GM19023 (cell line): ENCODE data around the gene TADA2B.

Source experiments
- ATAC-seq: cut with Tn5 transposase; IDR thresholded peaks from one replicate; pipeline ENCODE4 v1.9.1; 2021; ENCODE audit warnings: mild to moderate bottlenecking, moderate library complexity; ENCODE audit not compliant: unreplicated experiment

TADA2B gene

DNA sequence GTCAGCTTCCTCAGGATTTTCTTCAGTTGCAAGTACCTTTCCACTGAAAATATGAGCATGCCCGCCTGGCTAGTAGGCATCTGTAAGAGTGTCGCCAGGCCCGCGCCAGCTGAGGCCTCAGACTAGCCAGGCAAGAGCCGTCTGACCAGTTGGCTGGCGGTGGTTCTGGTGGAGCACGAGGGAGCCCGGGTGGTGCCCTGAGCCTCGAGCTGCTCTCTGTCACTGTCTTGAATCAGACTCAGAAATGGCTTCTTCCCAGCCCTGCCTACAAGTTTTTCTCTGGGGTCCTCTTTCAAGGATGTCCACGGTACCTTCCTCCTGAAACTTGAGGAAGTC lies 12.8 kb downstream of the TADA2B start:
- no peak for ATAC-seq

DNA sequence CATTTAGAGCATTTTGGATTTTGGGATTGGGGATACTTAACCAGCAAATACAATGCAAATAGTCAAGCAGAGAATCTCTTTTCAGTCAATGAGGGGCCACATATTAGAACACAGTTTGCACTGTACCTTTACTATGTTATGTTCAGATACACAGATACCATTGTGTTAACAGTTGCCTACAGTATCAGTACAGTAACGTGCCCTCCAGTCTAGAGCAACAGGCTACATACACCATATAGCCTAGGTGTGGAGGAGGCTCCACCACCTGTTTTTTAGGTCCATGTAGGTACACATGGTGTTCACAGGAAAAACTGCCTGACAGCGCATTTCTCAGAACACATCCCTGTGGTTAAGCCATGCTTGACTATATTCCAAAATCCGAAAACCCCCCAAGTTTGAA lies 15.6 kb downstream of the TADA2B start:
- no peak for ATAC-seq

DNA sequence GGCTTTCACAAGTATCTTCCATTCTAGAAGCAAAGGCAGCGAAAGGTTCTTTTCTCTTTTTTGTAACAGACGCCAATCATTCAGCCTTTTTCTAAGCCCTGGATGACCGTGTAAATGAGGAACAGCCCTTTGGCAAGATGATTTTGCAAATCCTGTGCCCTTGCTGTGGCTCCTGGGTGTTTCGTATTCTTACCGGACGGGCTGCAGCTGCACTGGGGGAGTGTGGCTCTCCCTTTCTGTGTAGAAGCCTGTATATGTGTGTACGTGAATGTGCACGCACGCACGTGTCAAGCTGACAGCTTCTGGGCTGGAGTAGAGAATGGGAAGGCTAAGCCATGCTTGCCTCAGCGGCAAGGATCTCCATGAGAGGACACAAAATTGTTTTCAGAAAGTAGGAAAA lies 16.5 kb downstream of the TADA2B start:
- no peak for ATAC-seq

DNA sequence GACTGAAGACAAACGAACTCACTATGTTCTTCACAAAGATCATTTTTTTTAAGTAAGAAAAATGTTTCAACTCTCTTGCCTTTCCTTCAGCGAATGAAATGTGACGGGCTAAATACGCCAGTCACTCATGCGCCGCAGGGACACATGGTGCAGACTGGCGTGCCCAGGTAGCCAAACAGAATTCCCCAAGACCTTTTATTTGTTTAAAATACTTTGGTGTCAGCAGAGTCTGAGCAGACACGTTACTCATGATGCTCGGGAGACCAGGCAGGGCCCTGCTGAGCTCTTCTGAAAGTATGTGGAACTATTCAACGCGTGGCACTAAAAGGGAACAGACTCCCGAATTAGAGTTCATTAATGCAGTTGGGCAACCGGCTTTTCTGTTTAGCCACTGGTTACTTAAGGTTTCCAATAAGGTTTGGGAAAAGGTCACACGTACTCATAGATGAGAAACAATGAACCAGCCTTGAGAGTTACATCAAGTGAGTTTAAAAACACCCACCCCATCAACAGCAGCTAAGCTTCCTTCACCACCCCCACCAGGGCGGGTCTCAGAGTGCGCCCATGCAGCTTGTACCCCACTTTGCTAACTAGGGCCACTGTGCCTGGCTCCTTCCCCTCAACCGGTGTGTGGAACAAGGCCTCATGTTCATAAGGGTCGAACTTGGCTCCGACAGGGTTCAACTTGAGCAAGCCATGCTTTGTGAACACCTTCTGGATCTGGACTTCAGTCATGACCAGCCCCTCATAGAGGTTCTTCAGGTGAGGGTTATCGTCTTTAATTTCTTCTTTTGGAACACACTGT lies 17.4 kb downstream of the TADA2B start:
- ATAC-seq, result no peak

DNA sequence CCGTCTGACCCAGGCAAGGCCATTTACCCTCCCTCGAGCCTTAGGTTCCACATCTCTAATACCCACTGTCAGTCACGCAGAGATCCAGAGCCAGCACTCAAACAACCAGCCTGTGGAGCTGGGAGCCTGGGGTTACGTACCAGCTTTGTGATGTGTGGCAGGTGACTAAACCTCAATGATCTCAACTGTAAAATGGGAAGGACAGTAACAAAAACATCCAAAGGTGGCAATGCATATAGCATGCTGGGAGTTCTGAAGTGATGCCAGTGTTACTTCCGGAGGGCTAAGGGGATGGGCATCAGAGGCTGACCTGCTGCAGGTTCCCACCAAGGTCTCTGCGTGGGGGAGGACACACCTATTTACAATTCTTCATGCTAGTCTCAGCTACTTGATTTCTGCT lies 18.6 kb downstream of the TADA2B start:
- no peak for ATAC-seq

DNA sequence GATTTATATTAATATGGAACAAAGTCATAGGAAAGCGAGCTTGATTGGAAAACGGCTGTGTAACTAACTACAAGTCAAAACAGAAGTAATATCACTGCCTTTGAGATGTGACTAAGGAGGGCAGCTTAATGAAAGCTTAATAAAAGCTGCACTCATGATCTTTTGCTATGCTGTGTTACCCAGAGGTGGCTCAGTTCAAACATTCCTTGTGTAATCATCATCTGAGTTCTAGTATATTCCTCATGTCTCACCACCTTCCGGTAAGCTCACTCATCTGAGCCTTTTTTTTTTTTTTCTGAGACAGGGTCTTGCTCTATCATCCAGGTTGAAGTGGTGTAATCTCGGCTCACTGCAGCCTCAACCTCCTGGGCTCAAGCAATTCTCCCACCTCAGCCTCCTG lies 19.6 kb downstream of the TADA2B start:
- ATAC-seq, result no peak

DNA sequence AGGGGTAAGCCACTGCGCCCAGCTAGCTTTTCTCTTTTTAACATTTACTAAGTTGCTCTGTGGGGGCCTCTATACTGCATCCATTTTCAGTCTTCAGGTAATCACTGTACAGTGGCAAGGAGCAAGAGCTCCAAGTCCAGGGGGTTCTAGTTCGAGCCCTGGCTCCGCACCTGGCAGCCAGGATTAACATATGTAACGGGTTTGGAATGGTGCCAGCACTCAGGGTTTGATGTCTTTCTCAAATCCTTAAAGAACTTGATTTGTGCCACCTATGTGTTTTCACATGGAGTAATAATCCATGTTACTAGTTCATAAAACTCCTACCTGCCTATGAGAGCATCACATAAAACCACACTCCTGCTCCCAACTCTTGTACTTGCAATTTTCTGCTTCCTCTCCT lies 20.2 kb downstream of the TADA2B start:
- no peak for ATAC-seq

DNA sequence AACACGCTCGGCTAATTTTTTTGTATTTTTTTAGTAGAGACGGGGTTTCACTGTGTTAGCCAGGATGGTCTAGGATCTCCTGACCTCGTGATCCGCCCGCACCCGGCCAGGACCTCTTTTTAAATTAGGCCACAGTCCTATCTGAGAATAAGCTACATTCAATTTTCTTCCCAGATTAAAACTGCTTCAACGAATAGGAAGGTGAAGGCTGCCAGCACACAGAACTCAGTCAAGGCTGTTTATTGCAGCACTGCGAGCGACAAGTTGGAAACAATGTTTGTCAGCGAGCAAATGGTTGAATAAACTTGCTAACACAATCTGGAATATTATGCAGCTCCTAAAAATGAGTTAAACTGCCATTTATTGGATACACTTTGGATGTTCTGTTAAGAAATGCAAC lies 22.8 kb downstream of the TADA2B start:
- ATAC-seq, result no peak

DNA sequence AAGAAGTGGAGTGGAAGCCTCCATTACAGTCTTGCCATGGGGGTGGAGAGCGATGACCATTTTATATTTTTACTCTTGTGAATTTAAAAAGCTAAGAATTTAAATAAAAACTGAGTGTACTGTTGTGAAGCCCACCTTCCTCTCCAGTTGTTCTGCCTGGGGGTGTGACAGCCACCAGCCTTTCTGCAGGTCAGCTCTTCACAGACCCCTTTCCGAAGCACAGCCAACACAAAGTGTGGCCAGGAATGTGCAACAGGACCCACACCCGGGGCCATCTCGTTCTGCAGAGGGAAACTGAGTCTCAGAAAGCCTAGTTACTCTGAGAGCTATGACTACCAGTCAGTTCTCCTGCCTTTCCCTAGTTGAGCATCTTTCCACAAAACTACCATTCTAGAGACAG lies 23.3 kb downstream of the TADA2B start:
- no peak for ATAC-seq

DNA sequence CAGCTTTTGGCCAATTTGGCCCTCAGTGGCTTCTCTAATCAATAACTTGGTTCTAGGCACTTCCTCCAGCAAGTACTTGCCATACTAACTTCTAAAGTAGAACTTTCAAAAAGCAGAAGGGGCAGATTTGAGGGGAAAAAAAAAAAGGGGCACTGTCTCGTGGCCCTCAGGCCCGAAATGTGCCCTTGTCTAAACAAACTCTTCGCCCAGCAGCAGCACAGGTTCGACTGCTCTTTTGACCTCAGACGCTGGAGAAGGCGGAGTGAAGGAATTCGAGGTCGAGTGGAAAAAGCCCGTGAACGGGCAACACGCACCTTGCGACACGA lies 23.9 kb downstream of the TADA2B start:
- no peak for ATAC-seq

DNA sequence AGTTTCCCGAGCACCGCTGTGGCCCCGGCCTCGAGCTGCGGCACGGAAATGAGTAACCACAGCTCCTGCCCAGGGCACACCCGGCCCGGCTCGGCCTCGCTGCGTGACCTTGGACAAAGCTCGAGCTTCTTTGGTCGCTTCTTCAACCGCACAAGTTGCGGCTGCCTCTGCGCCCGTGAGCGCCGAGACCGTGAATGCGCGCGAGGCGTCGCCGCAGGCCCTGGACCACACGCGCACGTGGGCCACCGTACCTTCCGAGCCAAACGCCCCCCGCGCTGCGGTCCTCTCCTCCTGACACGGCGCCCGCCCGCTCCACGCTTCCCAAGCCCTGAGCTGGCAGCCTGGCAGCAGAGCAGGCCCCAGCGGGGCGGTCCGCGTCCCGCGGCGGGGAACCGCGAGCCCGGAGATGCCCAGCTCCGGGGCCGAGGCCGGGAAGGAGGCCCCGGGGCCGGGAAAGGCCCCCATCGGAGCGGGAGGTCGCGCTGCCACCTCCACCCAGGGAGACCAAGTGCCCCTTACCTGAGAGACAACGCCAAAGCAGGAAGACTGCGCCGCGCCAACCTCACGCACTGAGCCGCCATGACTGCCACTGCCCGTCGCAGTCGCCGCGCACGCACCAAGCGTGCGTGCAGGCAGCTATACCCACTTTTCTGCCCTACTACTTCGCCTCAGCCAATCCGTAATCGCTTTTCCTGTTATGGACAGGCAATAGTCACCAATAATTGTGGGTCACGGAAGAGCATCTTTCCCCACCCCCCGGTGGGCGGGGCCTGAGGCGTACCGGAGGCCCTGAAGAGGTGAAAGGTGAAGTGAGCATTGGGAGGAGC lies 24.5 kb downstream of the TADA2B start, which contains the start of gene GRPEL1:
GRPEL1 (minus strand) TSS at position 613 of the 827 bp plus-strand sequence; CDS start at position 581, 32 bp downstream.
- ATAC-seq, result peak; percentile 86

DNA sequence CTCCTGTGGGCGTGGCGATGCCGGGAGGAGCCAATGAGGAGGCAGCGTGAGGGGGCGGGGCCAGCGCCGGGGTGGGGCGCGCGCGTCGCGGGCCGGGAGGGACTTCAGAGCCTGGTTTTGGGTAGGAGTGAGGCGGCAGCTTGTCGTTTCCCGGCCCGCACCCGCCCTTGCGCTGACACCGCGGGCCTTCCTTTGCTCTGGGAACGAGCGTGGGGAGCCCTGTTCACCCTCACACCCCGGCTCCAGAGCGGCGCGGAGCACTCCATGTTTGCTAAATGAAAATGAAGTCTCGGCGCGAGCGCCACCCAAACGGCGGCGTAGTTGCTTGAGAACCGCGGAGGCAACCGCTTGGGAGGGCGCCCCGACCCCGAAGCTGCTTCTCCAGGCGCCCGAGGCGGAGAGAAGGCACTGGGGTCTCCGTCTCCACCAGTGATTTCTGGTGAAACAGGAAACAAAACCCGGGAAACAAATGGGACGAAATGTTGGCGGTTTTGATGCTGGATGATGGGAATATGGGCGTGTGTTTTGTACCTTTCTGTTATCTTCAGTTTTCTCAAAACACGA lies 25.2 kb downstream of the TADA2B start:
- peak; percentile 25 for ATAC-seq

DNA sequence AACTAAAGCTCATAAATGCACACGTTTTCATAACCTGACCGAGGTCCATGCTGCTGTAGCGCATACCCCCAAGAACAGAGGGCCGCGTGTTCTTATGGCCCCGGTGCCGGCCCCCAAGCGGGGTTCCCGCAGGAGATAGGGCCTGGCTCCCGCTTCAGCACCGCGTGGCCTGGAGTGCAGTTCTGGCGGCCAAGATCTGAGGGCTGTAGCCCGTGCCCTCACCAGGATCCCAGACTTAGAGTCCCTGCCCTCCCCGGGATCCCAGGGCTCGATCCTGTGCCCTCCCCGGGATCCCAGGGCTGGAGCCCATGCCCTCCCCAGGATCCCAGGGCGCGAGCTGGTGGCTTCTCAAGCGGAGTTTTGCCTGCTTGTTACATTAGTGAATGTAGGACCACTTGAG lies 25.7 kb downstream of the TADA2B start:
- ATAC-seq, result no peak

DNA sequence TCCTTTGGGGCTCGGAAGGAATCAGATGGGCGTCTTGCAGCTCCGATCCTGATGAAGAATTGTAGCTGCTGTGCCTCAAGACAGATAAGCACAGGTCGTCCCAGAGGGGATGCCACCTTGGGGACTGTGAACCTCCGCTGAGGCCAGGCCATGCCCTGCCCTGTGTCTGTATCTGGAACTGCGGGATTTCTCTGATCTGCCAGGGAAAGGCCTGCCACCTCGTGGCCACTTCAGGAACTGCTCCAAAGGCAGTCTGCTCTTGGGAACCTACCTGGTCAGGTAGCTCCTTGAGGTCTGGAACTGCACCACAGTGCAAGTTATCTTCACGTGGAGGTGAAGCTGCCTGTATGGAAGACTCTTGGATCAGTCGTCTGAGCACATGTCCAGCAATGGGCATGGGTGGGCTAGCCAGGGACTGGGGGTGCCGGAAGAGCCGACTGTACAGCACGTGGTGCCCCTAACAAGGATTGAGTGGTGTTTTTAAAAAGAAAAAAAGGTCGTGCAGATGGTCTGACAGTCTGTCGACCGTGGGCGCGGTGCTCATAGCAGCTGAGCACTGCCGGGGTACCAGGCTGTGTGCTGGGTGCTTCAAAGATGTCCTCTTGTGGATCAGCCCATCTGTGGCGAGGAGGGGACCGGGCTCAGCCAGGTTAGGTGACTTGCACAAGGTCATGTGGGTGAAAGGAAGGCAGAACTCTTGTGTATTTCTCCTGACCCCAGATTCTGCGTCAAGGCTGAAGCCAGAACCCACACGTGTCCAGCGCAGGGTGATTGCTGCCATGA lies 27.7 kb downstream of the TADA2B start:
- ATAC-seq, result peak; percentile 20

DNA sequence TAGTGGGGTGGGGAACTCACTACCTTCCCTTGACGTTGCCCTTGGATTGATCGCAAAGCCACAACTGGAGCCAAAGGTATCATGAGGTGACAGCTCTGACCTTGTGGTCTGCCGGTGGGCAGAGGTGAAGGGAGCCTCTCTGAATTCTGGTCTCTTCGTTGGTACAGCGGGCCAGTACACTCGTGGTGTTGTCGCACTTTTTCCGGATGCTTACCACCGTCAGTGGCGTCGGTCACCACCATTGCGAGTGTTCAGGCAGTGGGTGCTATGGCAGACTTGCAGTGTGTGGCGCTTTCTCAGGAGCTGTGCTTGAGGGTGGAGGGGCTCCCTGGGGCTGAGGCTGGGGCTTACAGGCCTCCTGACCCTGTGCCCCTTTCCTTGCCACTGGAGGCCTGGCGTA lies 29.9 kb downstream of the TADA2B start:
- ATAC-seq, result no peak

DNA sequence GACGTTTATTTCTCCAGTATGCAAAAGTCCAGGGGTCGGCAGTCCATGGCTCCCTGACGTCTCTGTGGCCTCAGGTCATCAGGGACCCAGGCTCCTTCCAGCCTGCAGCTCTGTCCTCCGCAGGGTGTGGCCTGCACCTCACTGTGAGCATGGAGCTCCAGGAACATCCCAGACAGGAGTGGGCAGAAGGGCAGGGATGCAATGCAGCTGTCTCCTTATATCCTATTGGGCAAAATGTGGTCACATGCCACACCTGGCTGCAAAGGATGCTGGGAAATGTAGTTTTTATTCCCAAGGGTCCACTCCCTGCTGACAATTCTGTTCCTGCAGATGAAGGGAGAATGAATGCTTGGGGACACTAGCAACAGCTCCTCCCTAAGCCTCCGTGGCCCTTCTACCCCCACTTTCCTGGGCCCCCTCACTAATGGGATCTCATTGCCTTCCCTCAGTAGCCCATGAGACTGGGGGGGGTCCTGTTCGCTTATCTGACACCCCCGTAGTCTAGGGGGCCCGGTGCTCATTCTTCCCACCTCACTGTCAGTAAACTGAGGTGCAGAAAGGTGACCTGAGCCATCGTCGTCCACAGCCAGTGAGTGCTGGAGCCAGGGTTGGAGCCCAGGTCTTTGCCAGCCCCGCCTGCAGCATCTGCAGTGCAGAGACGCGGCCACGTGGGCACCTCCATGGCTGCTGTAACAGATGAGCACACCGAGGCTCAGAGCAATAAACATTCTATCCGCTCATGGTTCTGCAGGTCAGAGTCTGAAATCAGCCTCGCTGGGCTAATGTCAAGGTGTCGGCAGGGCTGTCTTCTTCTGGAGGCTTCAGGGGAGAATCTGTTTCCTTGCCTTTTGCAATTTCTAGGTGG lies 30.6 kb downstream of the TADA2B start:
- ATAC-seq, result no peak

DNA sequence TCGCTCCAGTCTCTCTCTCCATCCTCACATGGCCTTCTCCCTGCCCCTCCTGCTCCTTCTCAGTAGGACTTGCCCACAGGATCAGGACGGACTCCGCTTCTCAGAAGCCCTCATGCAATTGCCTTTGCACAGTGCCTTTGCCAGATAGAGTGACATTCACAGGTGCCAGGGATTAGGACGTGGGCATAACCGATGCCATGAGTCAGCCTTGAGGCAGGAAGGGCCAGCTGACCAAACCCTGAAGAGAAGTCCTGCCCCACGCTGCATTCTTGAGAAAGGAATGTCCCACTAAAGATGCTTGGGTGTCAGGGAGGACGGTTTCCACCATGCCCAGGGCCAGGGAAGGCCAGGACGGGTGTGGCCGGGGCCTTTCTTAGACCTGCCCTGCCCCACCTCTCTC lies 31.3 kb downstream of the TADA2B start:
- ATAC-seq, result no peak

DNA sequence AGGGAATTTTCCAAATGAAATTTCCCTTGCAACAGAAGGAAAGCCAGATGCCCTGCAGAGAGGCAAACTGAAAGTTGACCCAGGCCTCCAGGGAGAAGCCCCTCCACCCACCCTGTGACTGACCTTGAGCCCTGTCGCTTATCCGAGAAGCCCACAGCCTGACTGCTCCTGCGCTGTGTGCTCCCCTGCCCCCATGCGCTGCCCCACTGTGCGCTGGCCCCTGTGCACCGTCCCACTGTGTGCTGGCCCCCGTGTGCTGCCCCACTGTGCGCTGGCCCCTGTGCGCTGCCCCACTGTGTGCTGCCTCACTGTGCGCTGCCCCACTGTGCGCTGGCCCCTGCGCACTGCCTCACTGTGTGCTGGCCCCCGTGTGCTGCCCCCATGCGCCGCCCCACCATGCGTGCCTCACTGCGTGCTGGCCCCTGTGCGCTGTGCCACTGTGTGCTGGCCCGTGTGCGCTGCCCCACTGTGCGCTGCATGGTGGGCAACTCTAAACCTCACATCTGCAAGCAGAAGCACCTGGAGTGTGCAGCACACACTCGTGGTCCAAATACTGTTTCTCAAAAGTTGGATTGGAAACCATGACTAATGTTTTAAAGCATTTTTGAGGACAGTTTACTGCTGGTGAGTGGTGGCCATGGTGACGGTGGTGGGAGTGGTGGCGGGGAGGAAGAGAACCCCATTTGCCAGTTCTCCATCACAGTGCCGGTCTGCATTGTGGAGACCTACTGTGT lies 33.0 kb downstream of the TADA2B start:
- ATAC-seq, result no peak

DNA sequence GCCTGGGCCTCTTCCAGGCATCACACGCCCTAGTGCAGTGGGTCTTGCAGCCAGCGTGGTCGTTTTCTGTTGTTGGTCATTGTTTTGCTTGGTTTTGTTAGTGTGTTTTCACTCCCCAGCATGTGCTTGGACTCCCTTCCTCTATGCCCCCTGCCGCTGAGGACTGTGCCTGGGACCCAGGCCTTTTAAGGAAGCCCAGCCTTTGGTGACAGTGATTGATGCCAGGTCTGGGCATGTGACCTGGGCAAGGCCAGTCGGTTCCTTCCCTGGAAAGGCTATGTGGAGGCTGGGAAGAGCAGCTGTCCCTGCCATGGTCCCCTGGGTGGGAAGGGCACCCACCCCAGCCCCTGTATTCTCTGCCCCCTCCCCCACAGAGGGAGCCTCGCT lies 33.5 kb downstream of the TADA2B start:
- no peak for ATAC-seq

DNA sequence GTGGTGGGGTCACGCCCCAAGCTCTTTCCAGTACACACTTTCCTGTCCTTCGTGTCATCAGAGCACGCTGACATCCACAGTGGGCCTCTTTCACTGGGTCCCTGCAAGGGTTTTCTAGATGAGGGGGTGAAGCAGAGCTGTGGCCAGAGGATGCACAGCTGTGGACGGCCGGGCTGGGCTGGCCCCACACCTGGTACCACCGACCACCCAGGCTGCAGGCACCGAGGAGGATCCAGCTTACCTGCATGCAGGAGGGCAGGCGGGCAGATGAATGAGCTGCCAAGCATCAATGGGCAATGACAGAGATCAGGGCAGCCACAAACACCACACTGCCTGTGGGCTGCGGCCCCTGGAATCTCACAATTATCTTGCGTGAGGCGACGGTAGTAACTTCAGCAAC lies 34.2 kb downstream of the TADA2B start:
- ATAC-seq, result no peak
